HG02885 (cell line): ENCODE results near the gene LYPLAL1.
"Not testable (repeated sequence)": the region's sequence is repeated elsewhere in the genome, so short reads cannot be mapped to it uniquely, and the experiment has no call there.

Source experiments
- ATAC-seq: cut with Tn5 transposase; IDR thresholded peaks from one replicate; pipeline ENCODE4 v1.9.1; 2021; ENCODE audit warnings: mild to moderate bottlenecking; ENCODE audit not compliant: unreplicated experiment, poor library complexity

Gene LYPLAL1

DNA sequence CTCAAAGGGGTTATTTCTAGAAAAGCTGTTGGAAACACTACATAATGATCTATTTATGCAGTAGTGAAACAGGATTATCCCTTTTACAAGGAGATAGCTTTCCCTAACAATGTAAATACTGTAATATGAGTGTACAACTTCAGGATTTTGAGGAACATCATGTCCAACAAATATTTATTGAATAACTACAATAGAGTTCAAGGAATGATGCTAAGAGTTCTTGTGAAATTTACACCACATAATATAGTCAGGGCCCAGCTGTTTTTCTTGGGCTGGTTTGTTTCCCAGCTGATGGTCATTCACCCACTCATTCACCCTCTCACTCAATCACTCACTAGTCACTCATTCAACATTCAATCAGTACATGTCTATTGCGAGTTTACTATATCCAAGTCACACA lies 12.3 kb upstream of the LYPLAL1 start:
- no peak for ATAC-seq

GRCh38 chr1:219163401-219163954 lies 10.2 kb upstream of the LYPLAL1 start:
- no peak for ATAC-seq

- ATAC-seq = no peak
Measured at GRCh38 chr1:219171192-219171935, 2.3 kb upstream of the LYPLAL1 start.

- ATAC-seq = no peak
Measured at GRCh38 chr1:219172821-219173220, 857 bp upstream of the LYPLAL1 start.

DNA sequence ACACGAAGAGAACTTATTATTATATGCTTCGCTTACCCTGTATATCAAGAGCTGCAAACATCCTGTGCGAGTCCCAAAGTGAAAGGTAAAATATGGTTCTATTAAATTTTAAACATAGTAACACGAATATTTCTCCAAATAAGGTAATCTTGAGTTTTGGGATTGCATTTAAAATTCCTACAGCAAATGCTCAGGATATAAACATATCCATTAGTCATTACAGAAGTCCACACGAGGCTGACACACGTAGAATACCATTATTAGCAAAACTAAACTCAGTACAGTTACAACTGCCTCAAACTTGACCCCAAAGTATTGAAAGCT lies 282 bp upstream of the LYPLAL1 start:
- ATAC-seq = no peak

GRCh38 chr1:219174460-219175211 lies 958 bp downstream of the LYPLAL1 start:
- ATAC-seq = peak; percentile 35

DNA sequence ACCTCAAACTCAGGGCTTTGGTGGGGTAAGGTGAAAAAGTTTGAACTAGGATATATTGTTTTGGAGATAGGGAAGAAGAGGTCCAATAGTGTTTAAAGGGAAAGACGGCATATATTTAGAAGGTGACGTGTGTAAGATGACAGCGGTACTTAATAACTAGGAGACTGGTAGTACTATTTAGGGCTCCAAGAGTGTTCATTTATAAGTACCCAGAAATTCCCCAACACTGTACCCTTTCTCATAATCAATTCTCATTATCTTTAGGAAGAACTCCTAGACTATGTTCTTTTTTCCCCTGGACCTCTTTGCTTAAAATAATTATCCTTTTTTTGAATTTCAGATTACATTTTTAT lies 1.5 kb downstream of the LYPLAL1 start:
- no peak for ATAC-seq

- no peak for ATAC-seq
Measured at GRCh38 chr1:219176168-219176567, 2.5 kb downstream of the LYPLAL1 start.

DNA sequence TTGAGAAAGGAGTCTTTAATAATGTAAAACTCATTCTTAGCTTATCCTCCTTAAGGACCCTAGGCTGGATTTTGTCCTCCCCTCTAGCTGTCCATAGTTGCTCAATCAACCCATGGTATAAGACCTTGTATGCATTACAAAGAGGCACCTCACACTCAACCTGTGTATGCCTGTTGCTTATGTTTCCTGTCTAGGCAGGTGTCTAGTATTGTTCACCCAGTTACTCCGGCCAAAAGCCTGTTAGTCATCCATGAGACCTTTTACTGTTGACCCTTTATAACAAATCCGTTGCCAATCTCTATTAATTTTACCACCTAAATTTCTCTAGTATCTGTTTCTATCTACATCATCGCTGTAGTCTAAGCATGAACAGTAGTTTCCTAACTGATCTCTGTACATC lies 3.7 kb downstream of the LYPLAL1 start:
- ATAC-seq = peak; percentile 31

- ATAC-seq = no peak
Measured at GRCh38 chr1:219177940-219178339, 4.3 kb downstream of the LYPLAL1 start.

GRCh38 chr1:219179293-219179692 lies 5.6 kb downstream of the LYPLAL1 start:
- no peak for ATAC-seq

DNA sequence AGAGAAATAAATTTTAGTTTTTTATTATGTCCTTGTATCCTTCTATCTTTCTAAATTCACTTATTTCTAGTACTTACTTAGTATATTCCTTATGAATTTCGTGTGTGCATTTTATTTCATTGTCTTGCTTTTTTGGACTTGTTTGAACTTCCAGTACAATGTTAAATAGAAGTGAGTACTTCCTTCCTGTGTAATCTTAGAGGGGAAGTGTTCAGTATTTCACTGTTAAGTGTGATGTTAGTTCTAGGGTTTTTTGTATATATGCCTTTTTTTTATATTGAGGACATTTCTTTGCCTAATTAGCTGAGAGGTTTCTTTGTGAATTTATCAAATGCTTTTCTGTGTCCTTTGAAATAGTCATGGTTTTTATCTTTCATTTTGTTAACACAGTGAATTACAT lies 10.7 kb downstream of the LYPLAL1 start:
- no peak for ATAC-seq

DNA sequence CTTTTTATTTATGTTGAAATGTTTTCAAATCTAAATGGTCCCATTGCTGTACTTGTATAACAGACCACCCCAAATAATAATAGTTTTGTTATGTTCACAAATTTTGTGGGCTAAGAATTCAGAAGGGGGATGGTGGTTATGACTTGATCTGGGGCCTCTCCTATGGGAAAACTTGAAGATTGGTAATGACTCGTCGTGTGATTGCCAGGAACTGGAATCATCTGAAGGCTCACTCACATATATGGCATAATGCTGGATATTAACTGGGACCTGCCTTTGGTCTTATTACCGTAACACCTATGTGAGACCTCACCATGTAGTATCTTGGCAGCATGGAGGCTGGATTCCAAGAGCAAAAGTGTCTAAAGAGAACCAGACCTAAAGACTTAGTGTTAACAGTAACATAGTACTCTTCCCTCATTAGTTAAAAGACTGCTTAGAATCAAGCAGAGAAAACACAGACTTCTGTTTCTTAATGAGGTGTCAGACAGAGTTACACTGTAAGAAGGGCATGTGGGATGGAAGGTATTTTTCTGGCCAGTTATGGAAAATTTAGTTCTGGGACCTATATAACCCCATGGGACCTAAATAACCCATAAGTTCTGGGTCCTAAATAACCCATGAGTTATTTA lies 11.9 kb downstream of the LYPLAL1 start:
- ATAC-seq = no peak

GRCh38 chr1:219188331-219188803 lies 14.7 kb downstream of the LYPLAL1 start:
- ATAC-seq = peak; percentile 38

- peak; percentile 80 for ATAC-seq
Measured at GRCh38 chr1:219189021-219189824, 15.5 kb downstream of the LYPLAL1 start.

- no peak for ATAC-seq
Measured at GRCh38 chr1:219189952-219190351, 16.3 kb downstream of the LYPLAL1 start.

- no peak for ATAC-seq
Measured at GRCh38 chr1:219190605-219191004, 16.9 kb downstream of the LYPLAL1 start.

DNA sequence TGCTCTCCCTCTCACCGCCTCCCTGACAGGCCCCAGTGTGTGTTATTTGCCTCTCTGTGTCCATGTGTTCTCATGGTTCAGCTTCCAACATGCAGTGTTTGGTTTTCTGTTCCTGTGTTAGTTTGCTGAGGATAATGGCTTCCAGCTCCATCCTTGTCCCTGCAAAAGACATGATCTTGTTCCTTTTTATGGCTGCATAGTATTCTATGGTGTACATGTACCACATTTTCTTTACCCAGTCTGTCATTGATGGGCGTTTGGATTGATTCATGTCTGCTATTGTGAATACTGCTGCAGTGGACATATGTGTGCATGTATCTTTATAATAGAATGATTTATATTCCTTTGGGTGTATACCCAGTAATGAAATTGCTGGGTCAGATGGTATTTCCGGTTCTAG lies 22.2 kb downstream of the LYPLAL1 start:
- not testable (repeated sequence) for ATAC-seq

- no peak for ATAC-seq
Measured at GRCh38 chr1:219201656-219202055, 28.0 kb downstream of the LYPLAL1 start.

DNA sequence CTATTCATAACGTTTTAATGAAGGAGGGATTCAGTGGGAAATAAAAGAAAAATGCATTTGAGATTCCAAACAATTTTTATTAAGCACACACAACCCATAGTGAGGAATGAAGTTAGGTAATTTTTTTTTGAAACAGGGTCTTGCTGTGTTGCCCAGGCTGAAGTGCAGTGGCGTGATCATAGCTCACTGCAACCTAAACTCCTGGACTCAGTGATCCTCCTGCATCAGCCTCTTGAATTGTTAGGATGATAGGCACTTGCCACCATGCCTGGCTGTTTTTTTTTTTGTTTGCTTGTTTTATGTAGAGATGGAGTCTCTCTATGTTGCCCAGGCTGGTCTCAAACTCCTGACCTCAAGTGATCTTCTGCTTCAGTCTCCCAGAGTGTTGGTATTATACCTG lies 28.9 kb downstream of the LYPLAL1 start:
- no peak for ATAC-seq
